Endometrial microvascular endothelial cells (primary cell): ENCODE measurements around the gene CSNK2A1. TPM values are rescaled to one million over a fixed set of nuclear protein-coding genes. Genes with fewer than 3 reads are reported as not detected.
"Not testable (repeated sequence)": the region's sequence is repeated elsewhere in the genome, so short reads cannot be mapped to it uniquely, and the experiment has no call there.

Experiments used
- in situ Hi-C: cut with HindIII; loops from 2 replicates; pipeline ENCODE4 v1.10.0; 2017; ENCODE audit warnings: low sequenced_read_pairs, low pct_unique_long_range_greater_than_20kb; ENCODE audit errors: inconsistent ontology term
- total RNA-seq: library from RNA; depleted of rRNA; stranded (reverse); fragments of >200 nt; gene quantifications from one replicate; pipeline ENCODE4 v1.2.3, GENCODE V29; 2015; ENCODE audit errors: inconsistent ontology term

CSNK2A1 gene
- total RNA-seq, 1 donor from 2014 or later, result 102 TPM

DNA sequence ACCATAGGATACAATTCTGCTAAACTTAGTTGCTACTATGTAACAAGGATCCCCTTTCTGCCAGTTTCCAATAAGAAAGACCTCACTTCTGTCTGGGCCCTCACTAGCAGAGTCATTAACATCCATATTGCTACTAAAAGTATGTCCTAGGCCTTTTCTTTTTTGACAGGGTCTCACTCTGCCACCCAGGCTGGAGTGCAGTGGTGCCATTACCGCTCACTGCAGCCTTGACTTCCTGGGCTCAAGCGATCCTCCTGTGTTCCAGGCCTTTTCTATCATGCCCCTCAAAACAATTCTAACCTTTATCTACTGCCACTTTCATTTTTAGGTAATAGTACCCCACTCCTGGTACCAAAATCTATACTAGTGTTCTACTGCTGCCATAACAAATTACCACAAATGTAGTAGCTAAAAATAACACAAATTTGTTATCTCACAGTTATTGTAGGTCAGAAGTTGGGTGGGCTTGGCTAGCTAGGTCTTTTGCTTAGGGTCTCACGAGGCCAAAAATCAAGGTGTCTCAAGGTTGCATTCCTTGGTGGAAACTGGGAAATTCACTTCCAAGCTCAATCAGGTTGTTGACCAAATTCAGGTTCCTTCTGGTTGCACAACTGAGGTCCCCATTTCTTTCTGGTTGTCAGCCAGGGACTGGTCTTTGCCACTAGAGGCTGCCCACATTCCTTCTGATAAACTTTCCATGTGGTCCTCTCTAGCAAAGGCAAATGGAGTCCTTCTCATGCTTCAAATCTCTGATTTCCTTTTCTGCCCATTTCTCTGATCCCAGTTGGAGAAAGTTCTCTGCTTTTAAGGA is 3.0 kb downstream of the CSNK2A1 start:
- in situ Hi-C loops, result no loop called here

DNA sequence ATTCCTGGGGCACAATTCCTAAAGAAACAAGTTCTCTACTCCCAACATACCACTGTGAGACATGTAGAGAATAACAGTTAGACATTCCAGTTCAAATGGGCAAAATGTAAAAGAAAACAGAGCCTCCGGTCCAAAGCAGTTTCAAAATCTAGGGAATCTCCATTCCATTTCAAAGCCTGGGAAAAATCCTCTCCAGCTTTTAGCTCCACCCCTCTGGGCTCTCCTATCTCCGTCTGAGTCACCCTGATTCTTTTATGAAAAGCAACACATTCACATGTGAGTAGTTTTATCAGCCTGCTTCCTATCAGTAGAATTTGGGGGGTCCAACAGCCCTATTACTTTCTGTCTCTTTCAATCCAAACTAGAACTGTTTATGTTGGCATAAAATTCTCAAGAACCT is 3.7 kb downstream of the CSNK2A1 start:
- in situ Hi-C loops, result no loop called here

DNA sequence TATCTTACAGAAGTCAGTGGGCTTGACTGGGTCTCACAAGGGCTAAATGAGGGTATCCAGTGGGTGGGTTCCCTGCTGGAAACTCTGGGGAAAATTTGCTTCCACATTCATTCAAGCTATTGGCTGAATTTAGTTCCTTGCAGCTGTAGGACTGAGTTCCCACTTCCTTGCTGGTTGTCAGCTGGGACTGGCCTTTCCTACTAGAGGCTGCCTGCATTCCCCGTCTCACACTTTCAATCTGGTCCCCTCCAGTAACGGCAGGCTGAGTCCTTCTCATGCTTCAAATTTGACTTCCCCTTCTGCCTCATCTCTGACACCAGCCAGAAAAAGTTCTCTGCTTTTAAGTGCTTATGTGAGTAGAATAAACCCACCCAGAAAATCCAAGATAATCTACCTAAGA is 4.4 kb downstream of the CSNK2A1 start:
- in situ Hi-C loops, result no loop called here

- in situ Hi-C loops, result no loop called here
These were observed 5.6 kb downstream of the CSNK2A1 start for GRCh38 chr20:537983-538382.

GRCh38 chr20:536426-537010 is 7.1 kb downstream of the CSNK2A1 start:
- in situ Hi-C loops, result no loop called here

- in situ Hi-C loops, result no loop called here
These were observed 7.6 kb downstream of the CSNK2A1 start for GRCh38 chr20:535958-536357.

DNA sequence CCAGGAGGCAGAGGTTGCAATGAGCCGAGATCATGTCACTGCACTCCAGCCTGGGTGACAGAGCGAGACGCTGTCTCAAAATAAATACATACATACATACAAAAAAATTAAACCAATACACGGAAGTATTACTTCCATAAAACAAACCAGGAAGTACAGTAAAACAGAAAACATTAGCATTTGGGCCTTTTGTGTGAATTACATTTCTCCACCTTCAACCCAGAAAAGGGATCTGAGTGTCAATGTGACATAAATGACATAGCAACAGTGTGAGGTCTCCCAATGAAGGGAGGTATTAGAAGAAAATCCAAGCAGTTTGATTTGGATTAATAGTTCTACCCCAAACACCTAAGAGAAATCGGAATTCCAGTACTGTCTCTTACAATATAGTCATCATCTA is 10.1 kb downstream of the CSNK2A1 start:
- in situ Hi-C loops, result no loop called here

DNA sequence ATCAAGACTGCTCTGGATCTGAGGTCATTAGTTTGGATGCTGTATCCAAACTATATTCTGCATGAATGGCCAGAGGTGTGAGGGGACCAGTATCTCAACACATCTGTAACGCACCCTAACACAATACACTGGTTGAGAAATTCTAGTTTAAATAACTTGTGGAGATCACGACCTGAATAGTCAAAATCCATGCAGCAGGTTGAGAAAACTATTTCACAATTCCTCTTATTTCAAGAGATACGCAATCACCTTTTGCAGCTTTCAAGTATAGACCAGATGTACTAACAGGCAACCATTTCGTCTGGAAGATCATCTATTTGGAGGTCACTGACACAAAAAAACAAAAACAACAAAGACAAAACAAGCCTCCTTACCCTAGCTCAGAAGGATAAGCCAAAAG is 11.1 kb downstream of the CSNK2A1 start:
- in situ Hi-C loops, result no loop called here

DNA sequence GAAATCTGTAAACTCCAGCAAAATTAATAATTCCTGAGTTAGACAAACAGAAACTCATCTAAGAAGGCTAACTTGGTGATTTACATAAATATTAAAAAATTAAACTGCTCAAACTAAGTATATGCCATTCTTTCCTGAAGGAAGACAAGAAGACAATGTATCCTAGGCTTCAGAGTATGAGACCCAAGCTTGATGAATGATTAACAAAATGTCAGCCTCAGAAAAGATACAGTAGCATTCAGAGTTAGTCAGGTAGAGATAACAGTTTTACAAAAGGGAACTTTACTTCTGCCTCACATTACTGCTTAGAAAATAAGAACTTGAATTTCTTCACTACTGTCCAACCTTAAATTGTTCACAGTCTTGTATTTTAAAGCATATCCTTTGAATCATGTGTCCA is 12.0 kb downstream of the CSNK2A1 start:
- in situ Hi-C loops, result no loop called here

DNA sequence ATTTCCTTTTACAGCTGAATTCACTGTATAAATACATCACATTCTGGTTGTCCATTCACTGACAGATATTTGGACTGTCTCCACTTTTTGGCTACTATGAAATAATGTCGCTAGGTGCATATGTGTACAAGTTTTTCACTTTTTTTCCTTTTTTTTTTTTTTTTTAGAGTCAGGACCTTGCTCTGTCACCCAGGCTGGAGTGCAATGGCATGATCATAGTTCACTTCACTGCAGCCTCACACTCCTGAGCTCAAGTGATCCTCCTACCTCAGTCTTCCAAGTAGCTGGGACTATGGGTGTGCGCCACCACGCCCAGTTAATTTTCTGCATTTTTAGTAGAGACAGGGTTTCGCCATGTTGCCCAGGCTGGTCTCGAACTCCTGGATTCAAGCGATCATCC is 13.3 kb downstream of the CSNK2A1 start:
- in situ Hi-C loops, result no loop called here

DNA sequence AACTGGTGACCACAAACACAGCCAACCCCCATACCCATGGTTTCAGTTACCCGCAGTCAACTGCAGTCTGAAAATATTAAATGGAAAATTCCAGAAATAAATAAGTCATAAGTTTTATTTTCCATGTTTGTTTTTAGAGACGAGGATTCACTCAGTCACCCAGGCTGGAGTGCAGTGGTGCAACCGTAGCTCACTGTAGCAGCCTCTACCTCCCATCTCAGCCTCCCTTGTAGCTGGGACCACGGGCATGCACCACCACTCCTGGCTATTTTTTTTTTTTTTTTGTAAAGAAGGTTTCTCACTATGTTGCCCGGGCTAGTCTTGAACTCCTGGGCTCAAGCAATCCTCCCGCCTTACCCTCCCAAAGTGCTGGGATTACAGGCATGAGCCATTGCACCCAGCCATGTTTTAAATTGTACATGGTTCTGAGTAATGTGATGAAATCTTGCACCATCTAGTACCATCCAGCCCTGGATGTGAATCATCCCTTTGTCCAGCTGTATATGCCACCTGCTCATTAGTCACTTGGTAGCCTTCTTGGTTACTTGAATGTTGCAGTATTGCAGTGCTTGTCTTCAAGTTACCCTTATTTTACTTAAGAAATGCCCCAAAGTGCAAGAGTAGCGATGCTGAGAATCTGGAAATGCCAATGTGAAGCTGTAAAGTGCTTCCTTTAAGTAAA is 14.5 kb downstream of the CSNK2A1 start:
- in situ Hi-C loops, result no loop called here

DNA sequence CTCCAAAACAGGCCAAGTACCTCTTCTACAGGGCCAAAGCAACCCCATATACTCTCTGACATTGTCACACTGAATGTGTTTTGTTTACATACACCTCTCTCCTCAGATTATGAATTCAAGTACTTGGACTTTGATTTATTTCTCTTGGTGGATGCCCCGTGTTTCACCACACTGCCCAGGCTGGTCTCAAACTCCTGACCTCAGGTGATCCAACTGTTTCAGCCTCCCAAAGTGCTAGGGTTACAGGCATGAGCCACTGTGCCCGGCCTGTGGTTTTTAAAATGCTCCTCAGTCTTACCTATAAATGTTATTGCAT is 16.1 kb downstream of the CSNK2A1 start:
- in situ Hi-C loops, result no loop called here

DNA sequence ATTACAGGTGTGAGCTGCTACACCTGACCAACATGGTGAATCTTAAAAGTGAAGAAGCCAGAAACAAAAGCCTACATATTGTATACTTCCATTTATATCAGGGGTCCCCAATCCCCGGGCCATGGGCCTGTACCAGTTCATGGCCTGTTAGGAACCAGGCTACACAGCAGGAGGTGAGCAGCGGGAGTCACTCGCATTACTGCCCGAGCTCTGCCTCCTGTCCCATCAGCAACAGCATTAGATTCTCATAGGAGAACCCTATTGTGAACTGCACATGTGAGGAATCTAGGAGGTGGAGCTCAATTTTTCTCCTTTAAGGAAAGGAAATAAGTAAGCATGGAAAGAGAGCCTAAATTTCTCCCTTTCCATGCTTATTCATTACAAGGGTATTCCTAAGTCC is 21.7 kb downstream of the CSNK2A1 start:
- in situ Hi-C loops, result no loop called here

- in situ Hi-C loops, result no loop called here
These were observed 23.6 kb downstream of the CSNK2A1 start for GRCh38 chr20:519999-520398.

DNA sequence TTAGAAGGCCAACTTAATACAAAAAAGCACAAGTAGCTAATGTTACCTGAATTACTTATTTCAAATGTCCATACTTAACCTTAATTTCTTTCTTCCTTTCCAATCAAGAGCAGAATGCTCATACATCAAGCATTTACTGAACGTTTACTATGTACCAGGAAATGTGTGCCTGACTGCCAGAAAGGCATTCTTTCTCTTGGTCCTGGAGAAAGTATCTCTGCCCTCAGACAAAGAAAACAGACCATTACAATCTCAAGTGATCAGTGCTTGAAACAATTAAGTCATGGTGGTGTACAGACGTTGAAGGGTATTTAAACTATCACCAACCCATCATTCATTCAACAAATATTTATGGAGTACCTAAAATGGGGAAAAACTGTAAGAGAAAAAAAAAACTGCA is 26.4 kb downstream of the CSNK2A1 start:
- in situ Hi-C loops, result no loop called here

DNA sequence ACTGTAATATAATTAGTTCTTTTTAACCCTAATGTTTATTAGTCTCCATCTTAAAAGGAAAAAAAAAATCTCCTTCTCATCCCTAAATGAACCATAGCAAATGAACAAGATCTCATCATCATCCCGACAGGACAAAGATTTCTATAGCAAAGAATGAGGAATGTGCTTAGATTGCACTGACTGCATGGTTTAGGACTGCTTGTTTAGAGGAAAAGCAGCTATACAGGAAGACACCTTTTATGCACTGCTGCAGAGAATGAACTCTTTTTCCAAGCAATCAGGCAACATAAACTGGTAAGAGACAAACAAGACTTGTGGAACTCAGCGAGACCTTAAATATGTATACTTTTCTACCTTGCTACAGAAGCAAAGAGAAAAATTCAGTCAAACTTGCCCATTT is 26.8 kb downstream of the CSNK2A1 start:
- in situ Hi-C loops, result no loop called here

DNA sequence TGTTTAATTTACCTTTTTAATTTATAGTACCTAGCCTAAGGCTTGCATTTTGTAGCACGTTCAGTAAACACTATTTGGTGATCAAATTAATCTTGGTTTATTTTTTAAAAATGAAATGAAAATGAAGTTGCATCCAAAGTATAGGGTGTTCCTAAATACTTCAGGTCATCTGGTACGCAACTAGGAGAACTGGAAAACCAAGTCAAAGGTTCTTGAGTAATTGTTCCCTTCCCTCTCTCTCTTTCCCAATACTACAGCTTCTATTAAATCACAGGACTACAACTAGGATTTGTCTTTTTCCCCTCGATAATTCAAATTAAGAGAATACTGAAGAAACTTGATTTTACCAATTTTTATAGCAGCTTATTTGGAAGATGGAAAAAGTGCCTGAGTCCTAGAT is 27.9 kb downstream of the CSNK2A1 start:
- in situ Hi-C loops, result no loop called here

GRCh38 chr20:513429-513828 is 30.2 kb downstream of the CSNK2A1 start:
- in situ Hi-C loops, result no loop called here

DNA sequence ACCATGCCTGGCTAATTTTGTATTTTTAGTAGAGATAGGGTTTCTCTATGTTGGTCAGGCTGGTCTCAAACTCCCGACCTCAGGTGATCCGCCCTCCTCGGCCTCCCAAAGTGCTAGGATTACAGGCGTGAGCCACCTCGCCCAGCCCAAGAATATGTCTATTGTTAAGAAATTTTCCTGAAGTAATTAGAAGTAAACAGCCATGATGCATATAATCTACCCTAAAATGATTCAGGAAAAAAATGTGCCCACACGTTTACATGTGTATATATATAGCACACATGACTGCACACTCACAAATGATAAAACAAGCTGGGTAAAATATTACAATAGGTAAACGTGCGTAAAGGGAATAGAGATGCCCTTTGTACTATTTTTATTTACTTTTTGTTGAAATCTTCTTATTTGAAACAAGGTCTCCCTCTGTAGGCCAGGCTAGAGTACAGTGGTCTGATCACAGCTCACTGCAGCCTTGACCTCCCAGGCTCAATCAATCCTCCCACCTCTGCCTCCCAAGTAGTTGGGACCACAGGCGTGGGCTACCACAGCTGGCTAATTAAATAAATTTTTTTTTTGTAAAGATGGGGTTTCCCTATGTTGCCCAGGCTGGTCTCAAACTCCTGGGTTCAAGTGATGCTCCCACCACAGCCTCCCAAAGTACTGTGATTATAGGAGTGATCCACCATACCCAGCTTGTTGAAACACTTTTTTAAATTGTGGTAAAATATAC is 33.1 kb downstream of the CSNK2A1 start:
- in situ Hi-C loops, result not testable (repeated sequence)

DNA sequence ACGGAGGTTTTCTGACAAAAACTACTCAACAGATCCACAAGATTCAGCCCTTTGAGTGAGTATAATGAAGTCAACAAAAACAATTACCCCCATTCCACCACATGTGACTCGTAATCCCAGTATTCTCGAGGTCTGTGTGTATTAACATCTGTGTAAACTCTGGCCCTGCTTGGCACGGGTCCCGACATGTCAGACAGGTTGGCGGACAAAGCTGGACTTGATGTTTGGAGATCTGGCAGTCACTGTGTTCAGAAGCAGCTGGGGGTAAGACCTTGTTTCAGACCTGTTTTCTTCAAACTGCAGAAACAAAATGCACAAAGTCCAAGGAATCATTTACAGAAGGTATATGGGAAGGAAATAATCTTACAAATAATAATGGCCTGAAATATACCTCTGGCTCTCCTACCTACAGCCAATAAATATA is 35.2 kb downstream of the CSNK2A1 start:
- in situ Hi-C loops, result not testable (repeated sequence)
